Mucosa of stomach (tissue), 1 donor: ENCODE measurements around the gene ELAC2.

Experiments
- H3K27me3 ChIP-seq: one replicate; pipeline ENCODE4 v1.7.0; 2013; ENCODE audit warnings: mild to moderate bottlenecking, low read length; ENCODE audit not compliant: control insufficient read depth, insufficient read depth
- H3K36me3 ChIP-seq: one replicate; pipeline ENCODE4 v1.7.0; 2013; ENCODE audit warnings: low read length; ENCODE audit not compliant: control insufficient read depth, insufficient read depth
- H3K4me1 ChIP-seq: one replicate; pipeline ENCODE4 v1.7.0; 2013; ENCODE audit warnings: mild to moderate bottlenecking, low read length; ENCODE audit not compliant: control insufficient read depth, insufficient read depth
- H3K4me3 ChIP-seq: one replicate; pipeline ENCODE4 v1.7.0; 2013; ENCODE audit warnings: low read length
- H3K9ac ChIP-seq: one replicate; pipeline ENCODE4 v1.7.0; 2013; ENCODE audit warnings: mild to moderate bottlenecking, low read length, moderate library complexity
- H3K9me3 ChIP-seq: one replicate; pipeline ENCODE4 v1.7.0; 2013; ENCODE audit warnings: mild to moderate bottlenecking, low read length, moderate library complexity; ENCODE audit not compliant: control insufficient read depth
- donor health status: Pancreatic carcinoma.

The ELAC2 gene

GRCh38 chr17:12996357-12996756 is 21.5 kb downstream of the ELAC2 start:
- Histone ChIP-seq H3K9me3 (no peaks in the 10 kb centered on the region), H3K4me1 (no peaks in the 10 kb centered on the region), H3K27me3 (no peaks in the 10 kb centered on the region), H3K4me3 (no peak overlapping the region), H3K36me3 (peaks cover 25% of the 10 kb centered on the region), H3K9ac (no peak overlapping the region)

GRCh38 chr17:12995896-12996295 is 21.9 kb downstream of the ELAC2 start:
- no peaks in the 10 kb centered on the region for H3K4me1 ChIP-seq
- no peaks in the 10 kb centered on the region for H3K9me3 ChIP-seq

GRCh38 chr17:12995106-12995895 is 22.5 kb downstream of the ELAC2 start:
- Histone ChIP-seq H3K4me3 (no peak overlapping the region), H3K27me3 (no peaks in the 10 kb centered on the region), H3K4me1 (no peaks in the 10 kb centered on the region), H3K9me3 (no peaks in the 10 kb centered on the region), H3K36me3 (peaks cover 21% of the 10 kb centered on the region), H3K9ac (no peak overlapping the region)

More at GRCh38 chr17:12995896-12996295, 21.9 kb downstream of the ELAC2 start:
- H3K9ac ChIP-seq = no peak overlapping the region
- peaks cover 25% of the 10 kb centered on the region for H3K36me3 ChIP-seq
- H3K4me3 ChIP-seq = no peak overlapping the region
- no peaks in the 10 kb centered on the region for H3K27me3 ChIP-seq

- H3K9me3 ChIP-seq = no peaks in the 10 kb centered on the region
- peaks cover 16% of the 10 kb centered on the region for H3K36me3 ChIP-seq
- H3K27me3 ChIP-seq = no peaks in the 10 kb centered on the region
- no peaks in the 10 kb centered on the region for H3K4me1 ChIP-seq
- no peak overlapping the region for H3K4me3 ChIP-seq
- H3K9ac ChIP-seq = no peak overlapping the region
These were observed 23.3 kb downstream of the ELAC2 start for GRCh38 chr17:12994341-12995074.

GRCh38 chr17:12993631-12994030 is 24.2 kb downstream of the ELAC2 start:
- peaks cover 16% of the 10 kb centered on the region for H3K36me3 ChIP-seq
- no peaks in the 10 kb centered on the region for H3K27me3 ChIP-seq
- H3K9ac ChIP-seq = no peak overlapping the region
- no peaks in the 10 kb centered on the region for H3K9me3 ChIP-seq
- H3K4me3 ChIP-seq = no peak overlapping the region
- no peaks in the 10 kb centered on the region for H3K4me1 ChIP-seq

GRCh38 chr17:12992676-12993075 is 25.2 kb downstream of the ELAC2 start:
- peaks cover 8% of the 10 kb centered on the region for H3K36me3 ChIP-seq
- H3K9ac ChIP-seq = no peak overlapping the region
- H3K4me3 ChIP-seq = no peak overlapping the region

GRCh38 chr17:12990926-12991325 is 26.9 kb downstream of the ELAC2 start:
- peaks cover 8% of the 10 kb centered on the region for H3K36me3 ChIP-seq
- no peaks in the 10 kb centered on the region for H3K27me3 ChIP-seq
- H3K4me1 ChIP-seq = no peaks in the 10 kb centered on the region
- H3K4me3 ChIP-seq = no peak overlapping the region
- H3K9me3 ChIP-seq = no peaks in the 10 kb centered on the region
- no peak overlapping the region for H3K9ac ChIP-seq

More at GRCh38 chr17:12992676-12993075, 25.2 kb downstream of the ELAC2 start:
- H3K27me3 ChIP-seq = no peaks in the 10 kb centered on the region
- no peaks in the 10 kb centered on the region for H3K9me3 ChIP-seq
- no peaks in the 10 kb centered on the region for H3K4me1 ChIP-seq

- Histone ChIP-seq H3K27me3 (no peaks in the 10 kb centered on the region), H3K36me3 (peaks cover 8% of the 10 kb centered on the region), H3K4me1 (no peaks in the 10 kb centered on the region), H3K9me3 (no peaks in the 10 kb centered on the region), H3K9ac (no peak overlapping the region), H3K4me3 (no peak overlapping the region)
These were observed 27.6 kb downstream of the ELAC2 start for GRCh38 chr17:12990041-12990808.

GRCh38 chr17:12987120-12987519 is 30.7 kb downstream of the ELAC2 start:
- H3K9ac ChIP-seq = no peak overlapping the region
- no peaks in the 10 kb centered on the region for H3K27me3 ChIP-seq
- H3K9me3 ChIP-seq = no peaks in the 10 kb centered on the region
- no peaks in the 10 kb centered on the region for H3K4me1 ChIP-seq
- H3K36me3 ChIP-seq = no peaks in the 10 kb centered on the region
- no peak overlapping the region for H3K4me3 ChIP-seq

- Histone ChIP-seq H3K27me3 (no peaks in the 10 kb centered on the region), H3K36me3 (no peaks in the 10 kb centered on the region), H3K9me3 (no peaks in the 10 kb centered on the region), H3K4me3 (no peak overlapping the region), H3K9ac (no peak overlapping the region), H3K4me1 (no peaks in the 10 kb centered on the region)
These were observed 32.2 kb downstream of the ELAC2 start for GRCh38 chr17:12985431-12986293.
